HL-60/S4 treated with phorbol 12-myristate 13-acetate at 8.2 ng/mL for 4 days and 3 days (cell line): ENCODE data around the gene CIB2.

Experiments used
- in situ Hi-C: fragments of 300-500 bp; cut with MboI; formaldehyde crosslinking; loops from 2 replicates; pipeline ENCODE4 v1.15.0; 2022; ENCODE audit warnings: low sequenced_read_pairs

The CIB2 gene

DNA sequence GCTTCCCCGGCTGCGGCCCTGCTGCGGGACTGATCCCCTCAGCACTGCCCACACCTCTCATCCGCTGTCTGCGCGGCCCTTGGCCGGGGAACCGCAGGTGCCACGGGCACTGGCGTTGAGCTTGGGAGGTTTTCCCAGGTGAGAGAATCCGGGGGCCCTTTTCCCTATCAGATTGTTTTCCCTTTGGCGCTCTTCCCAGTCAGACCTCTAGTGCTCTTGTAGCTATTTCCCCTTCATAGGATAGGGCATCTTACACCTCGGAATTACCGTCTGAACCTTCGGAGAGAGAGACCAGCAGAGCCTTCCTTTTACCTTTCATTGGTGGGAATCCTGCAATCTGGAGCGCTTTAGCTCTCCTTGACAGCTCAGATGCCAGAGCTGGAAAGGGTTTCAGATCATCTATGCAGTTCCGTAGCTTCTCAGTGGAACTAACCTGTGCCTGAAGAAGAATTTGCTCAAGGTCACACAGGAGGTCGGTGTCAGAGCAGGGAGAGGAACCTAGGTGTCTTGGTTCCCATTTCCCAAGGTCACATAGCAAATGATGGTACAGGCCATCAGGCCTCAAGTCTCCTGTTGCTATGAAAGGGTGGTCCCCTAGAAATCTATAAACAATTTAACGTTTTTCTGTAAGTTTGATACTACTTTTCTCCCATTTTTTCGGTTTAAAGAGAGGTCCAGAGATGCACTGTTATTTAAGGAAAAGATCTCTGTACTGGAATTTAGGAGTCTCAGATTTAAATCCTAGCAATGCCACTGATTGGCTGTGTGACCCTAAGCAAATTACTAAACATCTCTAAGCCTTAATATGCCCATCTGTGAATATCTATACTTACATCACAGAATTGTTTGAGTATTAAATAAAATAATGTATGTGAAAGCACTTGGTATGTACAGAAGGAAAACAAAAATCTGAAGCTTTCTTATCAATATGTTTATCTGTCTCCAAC is 18.8 kb upstream of the CIB2 start:
- in situ Hi-C loops = no loop called here

- in situ Hi-C loops = no loop called here
Observed at GRCh38 chr15:78149068-78149804, 18.0 kb upstream of the CIB2 start, which contains the start of gene IDH3A. TSS of gene IDH3A (plus strand) at chr15:78149362. CDS start at chr15:78149404, 42 bp downstream.

GRCh38 chr15:78148392-78149067 is 17.3 kb upstream of the CIB2 start:
- in situ Hi-C loops = no loop called here

GRCh38 chr15:78147566-78147965 is 16.3 kb upstream of the CIB2 start:
- in situ Hi-C loops = no loop called here

GRCh38 chr15:78146425-78147154 is 15.3 kb upstream of the CIB2 start:
- in situ Hi-C loops = no loop called here

DNA sequence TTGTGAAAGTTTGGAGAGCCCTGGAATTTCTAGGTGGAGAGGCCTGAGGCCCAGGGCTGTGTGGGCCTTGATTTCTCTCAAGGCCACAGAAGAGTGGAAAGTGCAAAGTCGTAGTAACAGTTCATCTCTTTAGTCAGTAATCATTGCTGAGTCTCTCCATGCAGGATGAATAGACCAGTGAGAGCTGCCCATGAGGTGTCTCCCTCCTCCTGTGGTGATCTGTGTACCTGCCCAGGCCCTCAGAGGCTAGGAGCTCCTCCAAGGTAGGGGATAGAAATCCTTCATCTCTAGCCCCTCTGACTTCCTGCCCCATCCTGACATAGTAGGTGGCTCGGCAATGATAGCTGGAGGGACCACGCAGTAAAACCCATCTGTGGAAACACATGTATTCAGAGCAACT is 11.1 kb upstream of the CIB2 start:
- in situ Hi-C loops = no loop called here

GRCh38 chr15:78140292-78140691 is 9.0 kb upstream of the CIB2 start:
- in situ Hi-C loops = no loop called here

GRCh38 chr15:78139578-78139977 is 8.3 kb upstream of the CIB2 start:
- in situ Hi-C loops = no loop called here

GRCh38 chr15:78133801-78134200 is 2.6 kb upstream of the CIB2 start:
- in situ Hi-C loops = no loop called here

DNA sequence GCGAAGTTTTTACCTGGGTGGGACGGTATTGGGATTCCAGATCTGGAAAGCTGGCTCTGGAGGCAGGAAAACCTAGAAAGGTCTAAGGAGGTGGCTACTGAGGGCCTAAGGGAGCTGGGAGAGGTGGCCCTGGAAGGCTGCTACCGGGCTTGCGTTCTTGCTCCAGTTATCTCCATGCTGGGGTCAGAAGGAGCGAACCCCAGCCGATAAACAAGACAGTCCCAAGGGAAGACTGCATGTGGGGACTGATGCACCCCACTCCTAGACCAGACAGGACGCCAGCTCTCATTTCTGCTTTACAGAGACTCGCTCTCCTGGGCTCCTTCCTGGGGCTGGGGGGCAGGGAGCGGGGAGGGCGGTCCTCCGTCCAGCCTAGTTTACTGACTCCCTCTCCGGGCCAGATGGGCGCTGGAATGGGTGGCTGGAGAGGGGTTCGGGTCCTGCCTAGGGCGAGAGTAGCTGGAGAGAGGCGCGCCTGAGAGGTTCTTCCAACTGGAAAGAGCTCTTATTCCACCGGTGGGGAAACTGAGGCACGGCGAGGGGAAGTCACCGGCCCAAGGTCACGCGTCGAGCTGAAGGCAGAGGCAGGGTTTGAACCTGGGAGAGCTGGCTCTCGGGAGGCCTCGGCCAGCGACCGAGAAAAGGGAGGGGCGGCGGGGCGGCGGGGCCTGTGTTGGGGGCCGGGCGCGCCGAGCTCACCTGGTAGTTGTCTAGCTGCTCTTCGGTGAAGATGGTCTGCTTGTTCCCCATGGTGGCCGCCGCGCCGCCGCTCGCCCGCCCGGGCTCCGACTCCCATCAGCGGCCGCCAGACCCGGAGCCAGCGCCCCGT is 565 bp downstream of the CIB2 start:
- in situ Hi-C loops = no loop called here

- in situ Hi-C loops = no loop called here
Observed at GRCh38 chr15:78129751-78130287, 1.4 kb downstream of the CIB2 start.

DNA sequence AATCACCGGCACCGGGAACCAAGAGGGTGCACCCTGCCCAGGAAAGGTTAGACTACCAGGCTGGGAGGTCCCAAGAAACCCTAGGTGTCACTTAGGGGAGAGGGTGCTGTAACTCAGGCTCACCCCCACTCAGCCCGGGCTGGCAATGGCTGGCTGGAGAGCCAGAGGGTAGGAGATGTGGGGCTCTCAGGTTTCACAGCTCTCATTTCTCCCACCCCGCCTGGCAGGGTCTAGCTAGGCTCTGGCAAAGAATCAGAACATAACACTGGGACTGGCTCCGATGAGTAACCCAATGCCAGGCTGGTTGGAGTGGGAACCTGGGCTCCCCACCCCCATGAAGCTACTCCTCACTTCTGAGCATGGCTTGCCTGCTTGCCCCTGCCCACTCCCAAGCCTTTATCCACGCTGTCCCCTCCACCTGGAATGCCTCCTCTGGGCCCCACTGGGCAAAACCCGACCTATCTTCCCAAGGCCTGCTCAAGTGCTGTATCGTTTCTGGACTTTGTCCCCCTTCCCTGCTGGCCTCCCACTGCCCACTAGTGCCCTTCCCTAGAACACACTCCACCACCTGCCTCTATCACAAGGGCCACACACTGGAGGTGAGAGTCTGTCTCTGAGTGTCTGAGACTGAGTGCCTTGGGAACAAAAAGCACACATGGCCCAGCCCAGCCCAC is 2.0 kb downstream of the CIB2 start:
- in situ Hi-C loops = no loop called here

DNA sequence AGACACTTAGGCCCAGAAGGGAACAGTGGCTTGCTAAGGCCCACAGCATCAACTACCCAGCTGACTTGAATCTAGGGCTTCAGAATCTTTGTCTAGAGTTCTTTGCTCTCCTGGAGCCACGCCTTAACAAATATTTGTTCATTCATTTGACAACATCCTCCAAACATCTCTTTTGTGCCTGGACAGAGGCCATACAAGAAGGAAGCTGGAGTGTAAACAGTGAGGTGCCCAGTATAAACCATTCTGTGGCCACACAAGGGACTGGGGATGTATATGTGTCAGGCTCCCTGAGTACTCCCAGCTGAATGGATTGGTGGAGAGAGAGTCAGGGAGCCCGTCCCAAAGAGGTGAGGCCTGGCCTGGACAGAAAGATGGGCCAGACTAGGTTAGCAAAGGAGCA is 3.4 kb downstream of the CIB2 start:
- in situ Hi-C loops = no loop called here

- in situ Hi-C loops = no loop called here
Observed at GRCh38 chr15:78125267-78125666, 6.0 kb downstream of the CIB2 start.

DNA sequence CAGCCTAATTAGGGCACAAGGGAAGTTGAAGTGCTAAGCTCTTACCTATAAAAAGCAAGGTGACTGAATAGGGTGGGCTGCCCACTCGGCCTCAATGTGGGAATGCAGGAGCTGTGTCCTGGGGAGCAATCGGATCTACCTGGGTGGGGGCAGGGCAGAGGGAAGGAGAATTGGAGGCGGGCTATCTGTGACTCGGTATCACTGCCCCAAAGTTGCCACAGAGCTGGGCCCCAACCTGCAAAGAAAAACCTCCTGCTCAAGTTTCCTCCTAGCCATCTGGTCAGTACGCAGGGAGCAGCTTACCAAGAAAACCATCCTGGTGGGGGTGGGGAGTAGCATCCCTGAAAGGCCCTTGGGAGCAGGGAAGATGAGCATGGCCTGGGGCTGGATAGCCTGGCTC is 10.7 kb downstream of the CIB2 start:
- in situ Hi-C loops = loop anchor here (25.0 kb wide), 1 partner anchor 117 kb away; the partner anchor contains the start of gene ACSBG1

GRCh38 chr15:78112551-78112950 is 18.7 kb downstream of the CIB2 start:
- in situ Hi-C loops = loop anchor here (25.0 kb wide), 1 partner anchor 125 kb away; the partner anchor contains the start of gene ACSBG1

DNA sequence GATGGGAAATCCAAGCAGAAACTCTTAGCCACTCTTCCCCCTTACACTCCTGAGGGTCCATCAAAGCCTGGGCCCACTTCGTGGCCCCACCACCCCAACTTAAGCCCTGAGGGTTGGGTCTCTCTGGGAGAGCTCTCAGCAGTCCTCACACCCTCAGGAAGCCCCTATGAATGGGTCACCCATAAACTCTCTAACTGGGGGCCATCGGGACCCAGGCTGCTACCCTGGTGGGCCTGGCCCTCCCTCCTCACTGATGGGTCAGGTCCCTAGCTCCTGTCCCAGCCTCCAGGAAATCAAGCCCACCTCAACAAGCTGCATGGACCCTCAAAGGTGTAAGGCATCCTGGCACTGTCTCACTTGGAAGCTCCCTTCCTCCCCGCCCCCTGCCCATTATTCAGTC is 19.5 kb downstream of the CIB2 start:
- in situ Hi-C loops = loop anchor here (25.0 kb wide), 1 partner anchor 126 kb away; the partner anchor contains the start of gene ACSBG1

DNA sequence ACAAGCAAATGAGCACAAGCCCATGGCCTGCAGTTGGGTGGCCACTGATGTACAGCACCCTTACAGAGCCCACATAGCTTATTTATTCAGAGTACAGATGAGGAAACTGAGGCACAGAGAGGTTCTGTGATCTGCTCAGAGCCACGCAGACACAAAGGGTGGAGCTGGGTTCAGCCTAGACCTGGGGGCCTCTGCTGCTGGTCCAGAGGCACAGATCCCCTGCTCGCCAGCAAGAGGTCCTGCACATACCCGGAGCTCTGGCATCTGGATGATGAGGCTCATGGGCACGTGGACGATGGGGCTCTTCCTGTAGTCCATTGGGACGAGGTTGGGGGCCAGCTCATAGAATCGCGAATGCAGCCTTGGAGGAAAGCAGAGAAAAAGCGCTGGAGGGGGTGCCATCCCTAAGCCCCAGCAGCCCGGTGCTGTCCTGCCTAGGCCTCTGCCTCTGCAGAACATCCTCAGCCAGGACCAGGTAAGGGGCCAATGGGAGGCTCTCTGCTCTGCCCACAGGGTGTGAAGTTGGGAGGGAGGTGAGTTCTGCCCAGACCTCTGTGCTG is 20.2 kb downstream of the CIB2 start:
- in situ Hi-C loops = loop anchor here (25.0 kb wide), 1 partner anchor 126 kb away; the partner anchor contains the start of gene ACSBG1
